GM18519 (cell line): Measurements from ENCODE around the gene PPIL6.
A peak's percentile ranks its signal among the peaks of the same experiment; 100 is the strongest.

Source experiments
- ATAC-seq: cut with Tn5 transposase; IDR thresholded peaks from one replicate; pipeline ENCODE4 v1.9.1; 2021; ENCODE audit warnings: mild to moderate bottlenecking, moderate library complexity; ENCODE audit not compliant: unreplicated experiment, low FRiP score

The PPIL6 gene

DNA sequence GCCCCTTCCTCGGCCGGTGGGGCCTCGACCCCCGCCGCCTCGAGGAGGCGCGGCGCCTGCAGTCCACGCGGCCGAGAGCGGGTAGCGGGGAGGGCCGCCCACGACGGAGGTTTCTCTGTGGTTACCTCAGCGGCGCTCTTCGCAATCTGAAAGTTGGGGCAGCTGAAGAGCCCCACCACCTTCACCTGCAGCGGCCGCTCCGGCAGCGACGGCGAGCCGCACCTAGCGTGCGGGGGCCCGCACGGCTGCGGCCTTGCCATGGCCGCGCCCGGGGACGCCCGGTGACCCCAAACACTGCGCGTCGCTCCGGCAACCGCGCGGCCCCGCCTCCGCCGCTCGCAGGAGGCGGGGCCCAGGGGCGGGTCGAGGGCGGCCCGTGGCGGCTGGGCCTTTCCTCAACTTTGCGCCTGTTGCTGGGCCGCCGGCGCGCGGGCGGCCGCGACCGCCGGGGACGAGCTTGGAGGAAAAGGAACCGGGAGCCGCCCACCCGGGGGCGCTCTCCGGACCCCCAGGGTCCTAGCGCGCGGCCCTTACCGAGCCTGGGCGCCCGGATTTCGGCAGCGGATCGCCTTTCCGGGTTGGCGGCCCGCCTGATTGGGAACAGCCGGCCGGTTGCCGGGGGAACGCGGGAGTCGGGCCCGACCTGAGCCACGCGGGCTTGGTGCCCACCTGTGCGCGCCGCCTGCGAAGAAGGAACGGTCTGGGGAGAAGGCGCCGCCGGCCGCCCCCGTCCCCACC lies at the start of gene PPIL6, which contains the start of gene SMPD2:
Gene PPIL6 (minus strand): TSS at position 298 of the 738 bp plus-strand sequence. CDS start 38 bp downstream, at position 260.
Gene SMPD2 (plus strand): TSS at position 394 of the 738 bp plus-strand sequence. CDS start 398 bp downstream, outside the sequence.
- ATAC-seq = peak; percentile 84

GRCh38 chr6:109488001-109488400 lies 47.6 kb upstream of the PPIL6 start:
- ATAC-seq = no peak

- no peak for ATAC-seq
Measured at GRCh38 chr6:109486068-109486467, 45.6 kb upstream of the PPIL6 start.

GRCh38 chr6:109485266-109485935 lies 45.0 kb upstream of the PPIL6 start:
- ATAC-seq = no peak

- no peak for ATAC-seq
Measured at GRCh38 chr6:109484122-109484521, 43.7 kb upstream of the PPIL6 start.

GRCh38 chr6:109483735-109484057 lies 43.3 kb upstream of the PPIL6 start:
- no peak for ATAC-seq

GRCh38 chr6:109482905-109483734 lies 42.7 kb upstream of the PPIL6 start, which contains the start of gene ZBTB24:
Gene ZBTB24 (minus strand): TSS chr6:109483219. CDS start chr6:109482026, 1,193 bp downstream.
- peak; percentile 88 for ATAC-seq

GRCh38 chr6:109480993-109481480 lies 40.6 kb upstream of the PPIL6 start:
- no peak for ATAC-seq

GRCh38 chr6:109478841-109479624 lies 38.6 kb upstream of the PPIL6 start:
- ATAC-seq = no peak

DNA sequence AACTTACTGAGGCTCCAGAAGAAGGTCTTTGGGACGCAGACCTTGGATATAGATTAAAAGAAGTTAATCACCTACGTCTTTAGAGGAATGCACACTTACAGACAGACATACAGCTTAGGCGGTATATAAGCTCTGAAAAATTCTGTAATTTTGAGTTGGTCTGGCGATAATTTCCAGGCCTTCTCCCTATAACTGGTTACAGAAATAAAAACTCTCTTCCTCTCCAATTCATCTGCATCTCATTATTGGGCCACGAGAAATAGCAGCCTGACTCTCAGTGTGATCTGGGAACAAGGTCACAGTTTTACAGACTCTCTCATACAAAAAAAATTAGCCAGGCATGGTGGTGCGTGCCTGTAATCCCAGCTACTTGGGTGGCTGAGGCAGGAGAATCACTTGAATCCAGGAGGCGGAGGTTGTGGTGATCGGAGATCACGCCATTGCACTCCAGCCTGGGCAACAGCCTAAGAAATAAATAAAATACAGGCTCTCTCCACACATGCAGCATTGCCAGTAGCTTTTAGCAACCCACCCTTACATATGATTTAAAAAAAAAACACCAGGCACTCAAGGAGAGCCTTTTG lies 37.9 kb upstream of the PPIL6 start:
- ATAC-seq = no peak

DNA sequence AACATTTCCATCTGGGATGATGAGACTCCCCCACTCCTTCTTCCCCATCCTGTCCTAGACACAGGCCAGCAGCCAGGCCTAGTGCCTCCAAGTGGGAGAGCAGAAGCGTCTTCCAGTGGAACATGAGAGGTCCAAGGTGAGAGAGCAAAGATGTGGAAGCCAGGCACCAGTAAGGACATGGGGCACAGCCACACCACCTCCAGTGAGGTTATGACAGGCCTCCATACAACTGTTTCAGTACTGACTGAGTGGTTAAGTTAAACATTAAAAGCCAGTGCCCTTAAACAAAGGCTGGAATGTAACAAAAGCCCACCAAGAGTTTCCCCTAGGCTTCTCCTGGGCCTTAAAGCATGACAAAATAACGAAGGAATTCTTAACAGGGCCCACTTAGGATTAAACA lies 37.3 kb upstream of the PPIL6 start:
- no peak for ATAC-seq

DNA sequence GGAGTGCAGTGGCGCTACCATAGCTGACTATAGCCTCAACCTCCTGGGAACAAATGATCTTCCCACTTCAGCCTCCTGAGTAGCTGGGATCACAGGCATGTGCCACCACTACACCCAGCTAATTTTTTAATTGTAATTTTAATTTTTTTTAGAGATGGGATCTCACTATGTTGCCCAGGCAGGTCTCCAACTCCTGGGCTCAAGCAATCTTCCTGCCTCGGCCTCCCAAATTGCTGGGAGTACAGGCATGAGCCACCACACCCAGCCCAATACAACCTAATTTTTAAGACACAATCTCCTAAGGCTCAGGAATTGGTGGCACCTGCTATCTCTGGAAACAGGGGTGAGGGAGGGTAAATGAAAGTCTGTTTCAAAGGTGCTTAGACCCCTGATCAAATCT lies 36.8 kb upstream of the PPIL6 start:
- ATAC-seq = no peak

DNA sequence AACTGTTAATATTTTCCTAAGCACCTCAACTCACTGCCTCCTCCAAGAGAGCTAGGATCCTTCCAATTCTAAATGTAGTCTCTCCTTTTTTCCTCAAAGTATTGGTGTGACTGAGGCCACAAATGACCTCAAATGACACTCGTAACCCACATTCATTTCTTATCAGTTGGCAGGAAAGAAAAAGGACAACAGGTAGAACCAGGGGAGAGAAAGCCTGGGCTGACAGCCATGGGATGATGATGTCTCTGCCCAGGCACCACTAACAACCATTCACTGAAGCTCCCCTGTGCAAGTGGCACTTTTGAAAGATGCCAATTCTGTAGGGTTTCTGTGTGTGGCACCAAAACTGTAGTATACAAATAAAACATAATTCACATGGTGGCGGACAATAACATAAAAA lies 35.2 kb upstream of the PPIL6 start:
- no peak for ATAC-seq

- ATAC-seq = no peak
Measured at GRCh38 chr6:109474995-109475394, 34.6 kb upstream of the PPIL6 start.

DNA sequence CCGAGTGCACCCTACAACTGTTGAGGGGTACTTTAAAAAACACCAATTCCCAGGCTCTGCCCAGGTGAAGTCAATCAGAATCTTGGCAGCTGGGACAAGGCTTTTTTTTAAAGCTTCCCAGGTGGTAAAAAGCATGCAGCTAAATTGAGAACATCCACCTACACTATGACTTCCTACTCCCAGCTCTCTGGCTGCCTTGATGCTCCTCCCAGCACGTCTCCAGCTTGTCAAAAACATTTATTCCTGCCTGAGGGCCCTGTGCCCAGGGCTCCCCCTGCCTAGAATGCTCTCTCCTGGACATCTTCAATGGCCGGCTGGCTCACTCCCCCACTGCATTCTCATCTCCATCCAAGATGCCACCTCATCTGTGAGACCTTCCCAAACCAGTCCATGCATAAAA lies 32.7 kb upstream of the PPIL6 start:
- no peak for ATAC-seq

GRCh38 chr6:109472132-109472995 lies 31.9 kb upstream of the PPIL6 start:
- ATAC-seq = peak; percentile 40

- ATAC-seq = no peak
Measured at GRCh38 chr6:109471105-109471810, 30.8 kb upstream of the PPIL6 start.

- ATAC-seq = no peak
Measured at GRCh38 chr6:109469591-109470189, 29.3 kb upstream of the PPIL6 start.
